ENCODE data around the gene SERPINB10. TPM values are rescaled to one million over a fixed set of nuclear protein-coding genes. Genes with fewer than 3 reads are reported as not detected.

SERPINB10 gene
- total RNA-seq, 1 experiment from 2014 or later: not detected

- Mint-ChIP-seq H3K9me3 (ENCODE audit: unreplicated experiment) (no peaks in the 10 kb centered on the region), H3K36me3 (ENCODE audit: insufficient read depth, unreplicated experiment) (peaks cover 7% of the 10 kb centered on the region), H3K4me1 (ENCODE audit: low read depth, unreplicated experiment) (peaks cover 9% of the 10 kb centered on the region), H3K27ac (ENCODE audit: unreplicated experiment) (no peak overlapping the region), H3K4me3 (ENCODE audit: unreplicated experiment) (no peak overlapping the region), H3K27me3 (ENCODE audit: insufficient read depth, unreplicated experiment) (peaks cover 7% of the 10 kb centered on the region)
- H3K4me1 ChIP-seq: no peaks in the 10 kb centered on the region
- CTCF ChIA-PET: no interaction called here
- no peak for TF ChIP-seq CTCF (IDR thresholded peaks at IDR 0.05; ENCODE audit: insufficient read depth in 1 of 2, low read depth in 1 of 2, low read length in 1 of 2, severe bottlenecking in 1 of 2, unreplicated experiment in 1 of 2)
- no peaks in the 10 kb centered on the region for H3K9me3 ChIP-seq
- no TSS peak for BruUV-seq (replicated peaks)
- intact Hi-C loops (cut with micrococcal nuclease; ENCODE audit: unreplicated experiment): no loop called here
- H3K27me3 ChIP-seq (replicated peaks; ENCODE audit: control insufficient read depth, insufficient read depth, low read length): no peaks in the 10 kb centered on the region
- DNase-seq: no peak
- H3K4me3 ChIP-seq (ENCODE audit: low read depth, low read length): no peak overlapping the region
- POLR2A ChIA-PET: no interaction called here
- no peaks in the 10 kb centered on the region for H3K36me3 ChIP-seq (ENCODE audit: control insufficient read depth, insufficient read depth, low read length)
These were observed 58.1 kb downstream of the SERPINB10 start for GRCh38 chr18:63965716-63966330.

- no peaks in the 10 kb centered on the region for H3K9me3 Mint-ChIP-seq (ENCODE audit: unreplicated experiment)
- TSS peak; percentile 72 for BruUV-seq (replicated peaks)
These were observed 62.4 kb downstream of the SERPINB10 start, which contains the start of gene SERPINB8 for GRCh38 chr18:63969942-63970808. Gene SERPINB8 (plus strand): TSS chr18:63970081. CDS start chr18:63978309, 8,228 bp downstream.

More at GRCh38 chr18:63969942-63970808, 62.4 kb downstream of the SERPINB10 start, which contains the start of gene SERPINB8:
- H3K9me3 ChIP-seq: no peaks in the 10 kb centered on the region
- ChIA-PET CTCF (no interaction called here), POLR2A (no interaction called here)
- Mint-ChIP-seq H3K36me3 (ENCODE audit: insufficient read depth, unreplicated experiment) (peaks cover 12% of the 10 kb centered on the region), H3K4me3 (ENCODE audit: unreplicated experiment) (peak within 1 kb of the TSS; percentile 89), H3K4me1 (ENCODE audit: low read depth, unreplicated experiment) (peaks cover 9% of the 10 kb centered on the region), H3K27me3 (ENCODE audit: insufficient read depth, unreplicated experiment) (peaks cover 2% of the 10 kb centered on the region), H3K27ac (ENCODE audit: unreplicated experiment) (peak within 1 kb of the TSS; percentile 97)
- H3K4me3 ChIP-seq (ENCODE audit: low read depth, low read length): peak within 1 kb of the TSS; percentile 61
- H3K4me1 ChIP-seq: no peaks in the 10 kb centered on the region
- intact Hi-C loops (cut with micrococcal nuclease; ENCODE audit: unreplicated experiment): no loop called here
- peak; percentile 84 for DNase-seq
- H3K36me3 ChIP-seq (ENCODE audit: control insufficient read depth, insufficient read depth, low read length): no peaks in the 10 kb centered on the region
- H3K27me3 ChIP-seq (replicated peaks; ENCODE audit: control insufficient read depth, insufficient read depth, low read length): no peaks in the 10 kb centered on the region
- no peak for TF ChIP-seq CTCF (IDR thresholded peaks at IDR 0.05; ENCODE audit: insufficient read depth in 1 of 2, low read depth in 1 of 2, low read length in 1 of 2, severe bottlenecking in 1 of 2, unreplicated experiment in 1 of 2)

Data from Caco-2 (cell line).